ENCODE results near the gene B4GALNT3.

B4GALNT3 gene

GRCh38 chr12:539540-540310 is 80.0 kb downstream of the B4GALNT3 start:
- DNase-seq (ENCODE audit: low spot score), result no peak

DNA sequence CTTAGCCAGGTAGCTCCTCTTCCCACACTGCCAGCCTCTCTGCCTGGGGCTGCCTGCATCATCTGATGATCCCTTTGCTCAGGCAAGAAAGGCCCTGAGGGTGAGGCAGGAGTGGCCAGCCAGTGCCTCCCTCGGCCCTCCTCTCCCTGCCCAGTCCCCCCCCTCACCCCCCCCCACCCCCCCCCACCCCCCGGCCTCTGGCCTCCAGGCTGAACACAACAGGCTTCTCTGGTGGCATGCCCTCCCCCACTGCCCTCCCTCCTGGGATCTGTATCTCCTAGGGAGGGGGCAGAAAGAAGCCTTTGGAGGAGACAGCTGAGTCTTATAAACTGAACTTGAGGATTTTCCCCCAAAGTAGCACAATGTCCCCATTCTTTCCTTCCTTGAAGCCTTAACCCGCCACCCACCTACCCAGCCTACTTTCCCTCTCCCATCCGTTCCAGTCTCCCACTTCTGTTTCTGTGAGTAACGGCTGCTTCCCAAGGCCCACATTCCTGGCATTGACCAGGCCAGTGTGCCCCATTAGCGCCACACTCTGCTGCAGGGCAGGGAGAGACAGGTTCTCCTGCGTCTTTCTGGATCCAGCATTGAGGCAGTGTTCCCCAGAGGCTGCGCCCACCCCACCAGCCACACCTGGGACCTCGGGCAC is 82.1 kb downstream of the B4GALNT3 start:
- DNase-seq (ENCODE audit: low spot score), result peak; percentile 73

GRCh38 chr12:542395-543113 is 82.8 kb downstream of the B4GALNT3 start:
- peak; percentile 81 for DNase-seq (ENCODE audit: low spot score)

- DNase-seq (ENCODE audit: low spot score), result no peak
Measured at GRCh38 chr12:543114-543451, 83.3 kb downstream of the B4GALNT3 start.

- DNase-seq (ENCODE audit: low spot score), result no peak
Measured at GRCh38 chr12:544142-544541, 84.4 kb downstream of the B4GALNT3 start.

DNA sequence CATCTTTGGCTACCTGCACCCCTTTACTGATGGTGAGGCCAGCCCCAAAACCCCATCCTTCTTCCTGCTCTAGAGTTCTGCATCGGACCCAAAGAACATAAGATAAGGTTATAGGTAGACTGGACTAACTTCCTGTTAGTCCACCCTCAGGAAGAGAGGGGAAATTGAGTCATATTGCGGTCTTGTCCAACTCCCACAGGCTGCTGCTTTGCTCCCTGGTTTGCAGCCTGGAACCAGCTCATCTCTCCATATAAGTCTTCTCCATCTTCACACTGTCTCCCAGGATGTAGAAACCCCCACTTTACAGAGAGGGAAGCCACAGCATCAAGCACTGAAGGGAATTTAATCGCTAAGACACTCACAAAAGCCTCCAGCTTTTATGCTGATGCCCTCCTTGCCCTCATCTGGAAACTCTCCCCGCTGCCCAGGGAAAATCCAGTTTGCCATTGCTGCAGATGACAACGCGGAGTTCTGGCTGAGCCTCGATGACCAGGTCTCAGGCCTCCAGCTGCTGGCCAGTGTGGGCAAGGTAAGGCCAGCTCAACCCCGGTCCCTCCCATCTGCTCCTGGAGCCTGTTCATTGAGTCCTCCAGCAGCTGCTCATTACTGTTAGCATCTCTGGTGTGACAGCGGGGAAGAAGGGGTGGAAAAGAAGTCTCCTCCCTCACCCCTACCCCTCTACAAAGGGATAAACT is 85.3 kb downstream of the B4GALNT3 start:
- DNase-seq (ENCODE audit: low spot score), result no peak

DNA sequence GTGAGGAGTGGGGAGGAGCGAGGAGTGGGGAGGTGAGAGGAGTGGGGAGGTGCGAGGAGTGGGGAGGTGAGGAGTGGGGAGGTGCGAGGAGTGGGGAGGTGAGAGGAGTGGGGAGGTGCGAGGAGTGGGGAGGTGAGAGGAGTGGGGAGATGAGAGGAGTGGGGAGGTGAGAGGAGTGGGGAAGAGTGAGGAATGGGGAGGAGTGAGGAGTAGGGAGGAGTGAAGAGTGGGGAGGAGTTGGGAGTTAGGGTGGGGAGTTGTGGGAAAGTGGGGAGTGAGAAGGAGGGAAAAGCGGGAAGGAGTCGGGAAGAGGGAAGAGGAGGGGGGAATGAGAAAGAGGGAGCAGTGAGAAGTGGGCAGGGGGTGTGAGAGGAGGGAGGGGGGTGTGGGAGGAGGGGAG is 86.1 kb downstream of the B4GALNT3 start:
- no peak for DNase-seq (ENCODE audit: low spot score)

- no peak for DNase-seq (ENCODE audit: low spot score)
Measured at GRCh38 chr12:546265-546919, 86.7 kb downstream of the B4GALNT3 start.

DNA sequence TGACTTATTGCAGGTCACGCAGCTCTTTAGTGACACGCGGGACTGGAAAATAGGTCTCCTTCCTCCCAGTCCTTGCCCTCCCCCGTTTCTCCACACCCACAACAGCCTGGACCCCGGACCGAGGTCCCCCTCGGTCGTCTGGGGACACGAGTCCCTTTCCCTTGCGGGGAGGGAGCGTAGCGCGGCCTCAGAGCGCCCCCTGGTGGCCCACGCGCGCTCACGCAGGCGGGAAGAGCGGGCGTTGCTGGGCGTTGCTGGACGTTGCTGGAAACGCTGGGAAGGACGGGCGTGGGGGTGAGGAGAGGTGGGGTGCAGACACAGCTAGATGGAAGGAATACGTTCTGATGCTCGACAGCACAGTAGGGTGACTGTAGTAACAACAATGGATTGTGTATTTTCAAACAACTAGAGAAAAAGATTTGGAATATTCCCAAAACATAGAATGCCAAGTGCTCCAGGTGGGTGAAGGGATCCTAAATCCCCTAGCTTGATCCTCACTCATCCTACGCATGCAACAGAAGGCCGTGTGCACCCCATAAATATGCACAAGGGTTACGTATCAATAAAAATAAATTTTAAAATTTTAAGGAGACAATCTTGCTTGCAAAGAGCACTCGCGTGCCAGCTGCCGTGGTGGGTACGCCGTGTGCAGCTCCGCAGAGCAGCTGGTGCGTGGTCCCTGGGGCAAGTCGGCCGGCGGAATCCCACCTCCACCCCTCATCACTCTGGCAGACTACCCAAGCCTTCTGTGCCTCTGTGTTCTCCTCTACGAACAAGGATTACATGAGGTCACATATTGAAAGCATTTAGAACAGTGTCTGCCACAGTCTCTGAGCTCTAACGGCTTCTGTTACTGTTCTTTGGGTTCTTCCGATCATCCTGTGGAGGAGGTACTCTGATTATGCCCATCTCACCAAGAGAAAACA is 87.4 kb downstream of the B4GALNT3 start:
- DNase-seq (ENCODE audit: low spot score), result peak; percentile 90

- DNase-seq (ENCODE audit: low spot score), result no peak
Measured at GRCh38 chr12:547883-548470, 88.2 kb downstream of the B4GALNT3 start.

DNA sequence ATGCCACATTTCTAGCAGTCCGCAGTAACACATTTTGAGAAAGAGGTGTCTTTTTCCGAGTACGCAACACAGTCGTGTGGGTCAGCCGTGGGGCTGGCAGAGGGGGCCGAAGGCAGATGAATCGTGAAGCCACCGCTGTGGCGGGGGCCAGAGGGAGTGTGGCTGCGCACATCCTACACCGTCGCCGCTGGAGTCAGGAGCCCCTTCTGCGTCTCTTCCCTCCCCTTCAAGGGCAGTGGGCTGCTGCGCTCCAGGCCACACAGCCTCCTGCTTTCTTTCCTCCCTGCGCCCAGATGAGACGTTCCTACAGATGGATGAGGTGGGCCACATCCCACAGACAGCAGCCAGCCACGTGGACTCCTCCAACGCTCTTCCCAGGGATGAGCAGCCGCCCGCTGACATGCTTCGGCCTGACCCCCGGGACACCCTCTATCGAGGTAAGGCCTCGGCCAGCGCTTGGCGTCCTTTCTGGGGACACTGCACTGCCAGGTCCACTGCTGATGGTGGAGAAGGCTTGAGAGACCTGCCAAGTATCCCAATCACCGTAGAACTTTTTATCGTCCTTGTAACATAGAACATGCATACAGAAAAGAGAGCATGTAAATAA is 89.8 kb downstream of the B4GALNT3 start:
- DNase-seq (ENCODE audit: low spot score), result no peak

GRCh38 chr12:550473-551260 is 90.9 kb downstream of the B4GALNT3 start:
- no peak for DNase-seq (ENCODE audit: low spot score)

DNA sequence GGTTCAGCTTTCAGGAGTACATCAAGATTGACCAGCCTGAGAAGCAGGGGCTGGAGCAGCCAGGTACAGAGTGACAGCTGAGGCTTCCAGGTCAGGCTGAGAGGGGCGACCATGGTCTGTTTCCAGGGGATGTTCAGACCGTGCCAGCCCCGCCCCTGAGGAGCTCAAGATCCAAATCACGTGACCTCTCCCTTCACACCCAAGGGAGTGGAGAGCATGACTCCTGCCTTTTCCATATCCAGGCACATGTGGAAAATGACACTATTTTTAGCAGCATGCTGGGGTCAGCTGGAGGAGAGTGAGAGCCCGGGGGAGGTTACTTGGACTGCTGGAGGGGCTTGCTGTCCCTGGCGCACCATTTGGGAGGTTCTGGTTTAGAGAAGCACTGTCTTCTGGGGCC is 92.7 kb downstream of the B4GALNT3 start:
- DNase-seq (ENCODE audit: low spot score), result no peak

GRCh38 chr12:553216-554000 is 93.7 kb downstream of the B4GALNT3 start:
- DNase-seq (ENCODE audit: low spot score), result no peak

- no peak for DNase-seq (ENCODE audit: low spot score)
Measured at GRCh38 chr12:554001-554285, 94.2 kb downstream of the B4GALNT3 start.

- DNase-seq (ENCODE audit: low spot score), result no peak
Measured at GRCh38 chr12:556498-556897, 96.8 kb downstream of the B4GALNT3 start.

DNA sequence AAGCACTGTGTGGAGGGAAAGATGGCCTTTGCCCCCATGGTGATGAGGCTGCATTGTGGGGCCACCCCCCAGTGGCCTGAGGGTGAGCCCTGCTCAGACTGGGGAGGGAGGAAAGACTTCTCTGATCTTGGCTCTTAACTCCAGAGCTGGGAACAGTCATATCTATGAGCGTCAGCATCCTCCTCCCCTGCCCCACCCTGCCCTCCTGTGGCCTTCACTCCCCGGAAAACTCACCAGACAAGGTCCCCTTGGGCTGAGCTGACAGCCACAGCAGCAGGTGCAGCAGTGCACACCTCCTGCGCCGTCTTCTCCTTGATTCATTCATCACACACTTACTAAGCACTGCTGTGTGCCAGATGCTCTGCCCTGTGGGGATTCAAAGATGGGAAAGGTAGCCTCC is 98.8 kb downstream of the B4GALNT3 start:
- no peak for DNase-seq (ENCODE audit: low spot score)

- DNase-seq (ENCODE audit: low spot score), result no peak
Measured at GRCh38 chr12:559208-559905, 99.6 kb downstream of the B4GALNT3 start.

Data from ecto neural progenitor cell (in vitro differentiated cells).